Activated T-cell treated with anti-CD3 and anti-CD28 coated beads, Interleukin-2, amount 50 U/mL, for 72 hours (primary cell): Measurements from ENCODE around the gene SMCO2. TPM values are rescaled to one million over a fixed set of nuclear protein-coding genes. Genes with fewer than 3 reads are reported as not detected.

Experiments
- ATAC-seq, 2 donors: fragments of 150-1000 bp; cut with Tn5 transposase; replicated peaks in 1 of 2; 2 replicates each; pipeline ENCODE4 v1.10.0; 2021; ENCODE audit warnings: moderate library complexity in 2 of 2, mild to moderate bottlenecking in 1 of 2
- DNase-seq, 2 donors: peaks; one replicate each; pipeline ENCODE4 v3.0.0; 2021 to 2022; ENCODE audit warnings: mixed read lengths in 1 of 2
- H3K27ac Mint-ChIP-seq: one replicate; pipeline ENCODE4 v1.8.0; 2022; ENCODE audit warnings: mild to moderate bottlenecking, moderate library complexity, mixed read lengths
- H3K27me3 Mint-ChIP-seq: one replicate; pipeline ENCODE4 v1.8.0; 2022; ENCODE audit warnings: low read depth, mixed read lengths
- H3K36me3 Mint-ChIP-seq, 2 donors: one replicate each; pipeline ENCODE4 v1.8.0; 2022; ENCODE audit warnings: mixed read lengths in 2 of 2, mild to moderate bottlenecking in 1 of 2; ENCODE audit not compliant: insufficient read depth in 2 of 2
- H3K4me1 Mint-ChIP-seq: one replicate; pipeline ENCODE4 v1.8.0; 2022; ENCODE audit warnings: low read depth, mixed read lengths
- H3K4me3 Mint-ChIP-seq, 2 donors: one replicate each; pipeline ENCODE4 v1.8.0; 2022; ENCODE audit warnings: mild to moderate bottlenecking in 2 of 2, mixed read lengths in 2 of 2, moderate library complexity in 2 of 2
- H3K9me3 Mint-ChIP-seq, 2 donors: one replicate each; pipeline ENCODE4 v1.8.0; 2022; ENCODE audit warnings: mixed read lengths in 2 of 2
- total RNA-seq, 2 donors: library from RNA; stranded (reverse); gene quantifications; one replicate each; pipeline ENCODE4 v1.2.3, GENCODE V29; 2022

SMCO2 gene
- total RNA-seq, 2 donors from 2014 or later: 0.55 to 0.72 TPM

DNA sequence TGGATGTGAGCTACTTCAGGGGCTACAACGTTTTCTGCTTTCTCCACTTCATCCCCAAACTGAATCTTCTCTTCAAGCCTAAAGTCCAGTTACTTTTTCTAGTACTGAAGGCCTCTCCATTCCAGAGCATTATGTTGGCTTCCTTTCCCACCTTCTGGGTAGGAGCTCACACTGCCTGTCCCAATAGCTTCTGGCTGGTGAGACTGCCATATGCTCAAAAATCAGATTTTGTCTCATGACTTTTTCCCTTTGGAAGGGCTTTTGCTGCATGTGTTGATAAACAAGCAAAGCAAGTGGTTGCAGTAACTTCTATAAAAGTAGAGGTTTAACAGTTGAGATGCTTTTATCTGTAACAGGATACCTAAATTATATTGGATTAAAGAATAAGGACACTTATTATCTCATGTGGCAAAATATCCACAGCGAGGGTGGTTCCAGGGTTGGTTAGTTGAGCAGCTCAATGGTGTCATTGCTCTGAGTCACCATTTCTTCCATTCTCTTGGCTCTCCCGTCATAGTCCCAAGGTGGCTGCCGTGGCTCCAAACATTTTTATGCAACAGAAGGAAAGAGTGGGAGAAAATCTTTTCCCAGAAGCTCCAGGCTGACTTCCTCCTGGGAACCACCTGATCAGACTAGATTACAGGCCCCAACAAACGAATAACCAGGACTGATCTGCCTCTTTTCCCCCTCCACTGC, 62.3 kb downstream of the SMCO2 start:
- H3K4me3 Mint-ChIP-seq: no peak overlapping the region
- no peak overlapping the region for H3K27ac Mint-ChIP-seq
- DNase-seq (no peak), ATAC-seq (no peak)
- peaks cover 0 to 4% of the 10 kb centered on the region in 2 donors for H3K36me3 Mint-ChIP-seq
- peaks cover 4 to 5% of the 10 kb centered on the region in 2 donors for H3K9me3 Mint-ChIP-seq
- peaks cover 78% of the 10 kb centered on the region for H3K27me3 Mint-ChIP-seq
- no peaks in the 10 kb centered on the region for H3K4me1 Mint-ChIP-seq

DNA sequence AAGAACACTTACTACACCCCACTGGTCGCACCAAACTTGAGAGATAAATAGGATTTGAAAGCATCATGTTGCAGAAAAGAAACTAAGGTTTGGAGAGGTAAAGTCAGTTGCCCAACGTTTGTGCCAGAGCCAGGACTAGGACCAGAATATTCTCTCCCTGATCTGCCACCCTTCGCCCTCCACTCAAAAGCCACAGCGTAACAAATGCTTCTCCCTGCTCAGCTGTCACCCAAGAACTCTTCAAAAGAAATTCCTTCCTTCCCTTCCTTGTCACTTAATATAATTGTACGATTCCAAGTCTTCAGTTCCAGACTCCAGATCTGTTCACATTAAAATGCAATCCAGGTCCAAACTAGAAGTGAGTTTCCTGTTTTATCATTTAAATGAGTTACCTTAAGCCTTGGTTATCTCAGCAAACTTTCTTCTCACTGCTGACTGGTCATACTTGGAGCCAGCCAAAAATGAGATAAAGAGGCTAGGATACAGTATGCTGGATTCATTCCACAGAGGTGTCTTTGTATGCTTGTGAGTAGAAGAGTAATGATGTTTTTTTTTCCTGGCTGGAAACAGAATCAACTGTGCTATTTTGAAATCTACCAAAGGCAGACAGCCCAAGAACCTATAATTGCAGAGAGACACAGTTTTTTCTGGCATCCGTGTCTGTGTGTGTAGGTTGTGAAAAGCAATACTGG, 64.6 kb downstream of the SMCO2 start:
- ATAC-seq: no peak
- peaks cover 4 to 5% of the 10 kb centered on the region in 2 donors for H3K9me3 Mint-ChIP-seq
- H3K27ac Mint-ChIP-seq: no peak overlapping the region
- H3K27me3 Mint-ChIP-seq: peaks cover 57% of the 10 kb centered on the region
- H3K36me3 Mint-ChIP-seq: peaks cover 0 to 4% of the 10 kb centered on the region in 2 donors
- no peak for DNase-seq
- H3K4me3 Mint-ChIP-seq: no peak overlapping the region
- H3K4me1 Mint-ChIP-seq: no peaks in the 10 kb centered on the region

DNA sequence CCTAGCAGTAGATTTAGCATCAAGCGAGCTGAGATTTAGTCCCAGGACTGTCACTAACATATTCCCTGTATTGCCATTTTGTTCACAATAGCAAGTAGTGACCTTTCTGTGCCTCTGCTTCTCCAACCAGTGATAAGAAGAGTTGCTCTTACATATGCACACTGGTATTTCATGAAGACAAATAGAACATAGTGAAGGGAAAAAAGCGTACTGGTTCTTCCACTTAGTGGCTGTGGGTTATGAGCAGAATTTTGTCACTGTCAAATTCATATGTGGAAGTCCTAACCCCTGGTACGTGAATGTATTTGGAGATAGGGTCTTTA, 65.1 kb downstream of the SMCO2 start:
- no peaks in the 10 kb centered on the region for H3K4me1 Mint-ChIP-seq
- H3K27me3 Mint-ChIP-seq: peaks cover 57% of the 10 kb centered on the region
- no peak overlapping the region for H3K27ac Mint-ChIP-seq
- H3K36me3 Mint-ChIP-seq: peaks cover 0 to under 1% of the 10 kb centered on the region in 2 donors
- peaks cover under 1% of the 10 kb centered on the region in 2 donors for H3K9me3 Mint-ChIP-seq
- DNase-seq (no peak), ATAC-seq (no peak)
- H3K4me3 Mint-ChIP-seq: no peak overlapping the region

DNA sequence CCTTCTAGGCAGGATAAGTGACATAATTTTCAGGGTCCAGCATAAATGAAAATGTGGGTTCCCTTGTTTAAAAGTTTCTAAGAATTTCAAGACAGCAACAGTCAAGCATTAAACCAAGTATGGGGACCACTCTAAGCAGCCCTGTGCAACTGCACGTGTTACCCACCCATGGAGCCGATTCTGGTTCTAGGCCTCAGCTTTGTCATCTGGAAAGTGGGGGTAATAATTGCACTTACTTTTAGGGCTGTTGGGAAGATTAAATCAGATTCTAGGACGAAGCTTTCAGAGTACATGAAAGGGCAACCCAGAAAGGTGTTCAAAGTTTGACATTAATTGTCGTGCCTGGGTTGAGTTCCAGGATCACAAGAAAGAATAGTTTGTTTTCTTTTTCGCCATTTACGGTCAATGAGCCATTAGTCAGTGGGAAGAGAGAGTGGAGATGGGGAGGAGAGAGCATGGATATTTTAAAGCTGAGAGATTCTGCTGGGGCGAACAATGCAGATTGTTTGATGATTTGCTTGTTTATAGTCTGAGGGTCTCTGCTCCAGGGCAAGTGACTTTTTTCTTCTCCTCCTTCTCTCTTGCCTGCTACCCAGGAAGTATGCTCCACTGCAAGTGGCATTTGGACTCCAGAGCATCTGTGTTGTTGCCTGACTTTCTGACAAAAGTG, 66.8 kb downstream of the SMCO2 start:
- H3K4me3 Mint-ChIP-seq: no peak overlapping the region
- ATAC-seq: no peak
- H3K27ac Mint-ChIP-seq: no peak overlapping the region
- H3K36me3 Mint-ChIP-seq: no peaks in the 10 kb centered on the region
- no peak for DNase-seq
- no peaks in the 10 kb centered on the region for H3K4me1 Mint-ChIP-seq
- no peaks in the 10 kb centered on the region for H3K9me3 Mint-ChIP-seq
- H3K27me3 Mint-ChIP-seq: peaks cover 50% of the 10 kb centered on the region

DNA sequence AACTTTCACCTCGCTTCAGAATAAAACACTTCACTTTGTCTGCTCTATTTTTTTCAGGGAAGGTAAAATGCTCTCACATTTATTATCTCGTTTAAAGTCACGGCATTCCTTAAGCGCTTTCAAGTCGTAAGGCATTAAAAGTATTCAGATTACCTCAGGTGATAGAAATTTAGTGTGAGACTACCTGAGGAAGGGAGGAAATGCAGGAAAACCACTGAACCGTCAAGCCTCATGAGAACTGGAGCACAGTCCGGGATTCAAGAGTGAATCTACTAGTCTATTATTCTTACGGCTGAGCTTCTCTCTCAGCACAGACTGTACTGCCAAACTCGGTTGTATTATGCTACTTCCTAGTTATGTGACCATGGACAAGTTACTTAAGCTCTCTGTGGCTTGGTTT, 69.1 kb downstream of the SMCO2 start:
- no peaks in the 10 kb centered on the region for H3K4me1 Mint-ChIP-seq
- no peaks in the 10 kb centered on the region for H3K36me3 Mint-ChIP-seq
- no peak overlapping the region for H3K27ac Mint-ChIP-seq
- H3K9me3 Mint-ChIP-seq: no peaks in the 10 kb centered on the region
- H3K27me3 Mint-ChIP-seq: peaks cover 50% of the 10 kb centered on the region
- no peak for DNase-seq
- H3K4me3 Mint-ChIP-seq: no peak overlapping the region
- no peak for ATAC-seq

DNA sequence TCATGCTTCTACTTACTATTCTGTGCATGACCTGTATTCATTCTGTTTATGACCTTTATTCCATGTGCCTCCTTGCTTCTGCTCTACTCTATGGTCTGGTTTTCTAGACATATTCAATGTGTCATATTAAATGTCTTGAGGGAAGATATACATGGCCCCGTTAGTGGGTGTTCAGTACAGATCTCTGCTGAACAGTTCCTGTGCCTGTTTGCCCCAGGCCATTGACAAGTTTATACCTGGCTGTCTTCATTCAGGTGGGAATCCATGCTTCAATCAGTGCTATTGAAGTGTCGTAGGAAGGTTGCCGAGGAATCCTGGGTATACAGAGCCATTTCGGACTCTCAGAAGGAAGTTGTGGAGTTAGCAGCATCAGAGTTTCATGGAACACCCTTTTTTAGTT, 70.1 kb downstream of the SMCO2 start:
- Mint-ChIP-seq H3K4me3 (no peak overlapping the region), H3K36me3 (no peaks in the 10 kb centered on the region), H3K9me3 (no peaks in the 10 kb centered on the region), H3K27ac (no peak overlapping the region), H3K4me1 (no peaks in the 10 kb centered on the region), H3K27me3 (peaks cover 48% of the 10 kb centered on the region)
- ATAC-seq: no peak
- DNase-seq: no peak

DNA sequence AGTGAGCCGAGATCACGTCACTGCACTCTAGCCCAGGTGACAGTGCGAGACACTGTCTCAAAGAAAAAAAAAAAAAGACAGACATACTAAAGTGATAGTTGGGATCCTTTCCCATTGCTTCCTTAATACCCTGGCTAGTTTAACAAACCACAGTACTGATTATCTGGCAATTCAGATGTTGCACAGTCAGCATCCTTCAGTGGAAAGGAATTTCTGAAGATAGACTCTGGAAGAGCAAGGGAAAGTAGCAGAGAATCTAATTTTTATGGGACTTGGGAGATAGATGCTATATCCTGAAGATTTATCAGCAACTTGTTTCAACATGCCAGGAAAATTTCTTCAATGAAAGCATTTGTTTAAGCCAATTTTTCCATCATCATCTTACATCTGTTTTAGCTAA, 71.0 kb downstream of the SMCO2 start:
- no peak for ATAC-seq
- H3K27ac Mint-ChIP-seq: no peak overlapping the region

DNA sequence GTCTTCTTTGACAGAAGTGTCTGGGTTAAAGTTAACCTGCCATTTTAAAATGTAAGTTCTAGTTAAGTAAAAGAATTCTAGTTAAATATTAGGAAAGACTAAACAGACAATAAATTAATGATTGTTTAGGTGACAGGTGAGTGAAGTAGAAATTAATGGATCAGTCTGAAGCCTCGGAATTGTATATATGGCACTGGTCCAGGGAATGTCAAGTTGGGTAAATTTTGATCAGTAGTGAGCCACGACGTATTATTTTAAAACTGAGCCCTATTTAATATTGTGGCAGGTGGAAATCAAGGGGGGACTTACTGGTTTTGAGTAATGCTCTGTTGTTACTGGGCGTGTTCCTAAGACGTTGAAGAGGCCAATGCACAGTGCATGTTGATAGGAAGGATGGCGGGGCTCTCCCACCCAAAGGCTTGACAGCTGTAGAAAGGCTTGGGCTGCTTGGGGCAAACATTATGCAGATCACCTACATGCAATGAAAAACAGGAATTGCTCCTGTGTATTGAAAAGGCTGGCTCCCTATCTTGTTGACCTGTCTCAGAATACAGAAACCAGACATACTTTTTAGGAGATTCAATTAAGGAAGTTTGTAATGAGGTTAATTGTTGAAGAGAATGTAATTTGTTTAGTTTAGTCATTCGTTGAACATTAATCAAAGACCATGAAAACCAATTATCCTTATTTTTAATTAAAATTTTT, 71.6 kb downstream of the SMCO2 start:
- H3K36me3 Mint-ChIP-seq: no peaks in the 10 kb centered on the region
- no peak overlapping the region for H3K4me3 Mint-ChIP-seq
- peaks cover 2% of the 10 kb centered on the region for H3K4me1 Mint-ChIP-seq
- H3K27me3 Mint-ChIP-seq: peaks cover 57% of the 10 kb centered on the region
- no peaks in the 10 kb centered on the region for H3K9me3 Mint-ChIP-seq
- DNase-seq: no peak
- H3K27ac Mint-ChIP-seq: no peak overlapping the region
- ATAC-seq: no peak

More for the DNA sequence above, 71.0 kb downstream of the SMCO2 start:
- no peaks in the 10 kb centered on the region for H3K36me3 Mint-ChIP-seq
- no peak overlapping the region for H3K4me3 Mint-ChIP-seq
- H3K9me3 Mint-ChIP-seq: no peaks in the 10 kb centered on the region
- peaks cover 55% of the 10 kb centered on the region for H3K27me3 Mint-ChIP-seq
- no peak for DNase-seq
- no peaks in the 10 kb centered on the region for H3K4me1 Mint-ChIP-seq

DNA sequence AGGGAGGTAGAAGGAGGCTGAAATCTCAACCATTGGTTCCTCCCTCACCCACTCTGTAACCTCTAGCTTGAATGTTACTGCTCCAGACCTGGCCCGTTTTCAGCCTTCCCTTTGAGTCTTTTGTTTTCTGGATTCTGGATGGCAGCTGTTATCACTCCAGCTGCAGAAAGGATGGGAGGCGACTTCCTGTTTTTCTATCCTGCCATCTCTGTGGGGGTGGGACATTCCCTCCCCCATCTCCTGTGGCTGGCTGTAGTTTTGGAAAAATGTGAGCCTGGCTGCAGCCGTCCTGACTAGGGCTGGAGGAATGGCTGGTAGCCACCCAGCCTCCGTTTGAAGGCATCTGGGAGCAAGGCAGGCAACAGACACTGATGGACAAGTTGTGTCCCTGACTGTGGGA, 74.5 kb downstream of the SMCO2 start:
- DNase-seq: no peak
- Mint-ChIP-seq H3K27me3 (peaks cover 67% of the 10 kb centered on the region), H3K36me3 (no peaks in the 10 kb centered on the region)

DNA sequence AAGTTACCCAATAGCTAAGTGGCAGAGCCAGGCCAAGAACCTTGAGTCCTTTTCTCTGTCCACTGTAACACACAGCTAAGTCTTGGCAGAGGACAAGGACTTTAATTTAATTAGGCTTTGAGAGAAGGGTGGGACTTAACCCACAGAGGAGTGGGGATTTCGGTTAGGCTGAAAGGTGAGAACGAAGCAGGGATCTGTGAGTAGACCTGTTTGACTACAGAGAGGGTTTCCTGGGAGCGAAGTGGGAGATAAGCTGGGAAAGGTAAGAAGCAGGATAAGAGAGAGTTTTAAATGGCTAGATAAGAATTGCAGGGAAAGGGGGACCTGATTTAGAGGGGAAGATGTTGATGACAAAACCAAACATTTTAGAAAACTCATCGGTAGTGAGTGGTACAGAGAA, 75.4 kb downstream of the SMCO2 start:
- DNase-seq (no peak), ATAC-seq (no peak)
- H3K4me3 Mint-ChIP-seq: peak overlapping the region in 1 of 2 donors; percentile 1
- no peaks in the 10 kb centered on the region for H3K36me3 Mint-ChIP-seq
- peaks cover 27% of the 10 kb centered on the region for H3K4me1 Mint-ChIP-seq
- H3K27me3 Mint-ChIP-seq: peaks cover 60% of the 10 kb centered on the region
- no peaks in the 10 kb centered on the region for H3K9me3 Mint-ChIP-seq
- H3K27ac Mint-ChIP-seq: no peak overlapping the region

More for the DNA sequence above, 74.5 kb downstream of the SMCO2 start:
- Mint-ChIP-seq H3K4me3 (no peak overlapping the region), H3K27ac (no peak overlapping the region), H3K4me1 (peaks cover 27% of the 10 kb centered on the region), H3K9me3 (no peaks in the 10 kb centered on the region)
- no peak for ATAC-seq

DNA sequence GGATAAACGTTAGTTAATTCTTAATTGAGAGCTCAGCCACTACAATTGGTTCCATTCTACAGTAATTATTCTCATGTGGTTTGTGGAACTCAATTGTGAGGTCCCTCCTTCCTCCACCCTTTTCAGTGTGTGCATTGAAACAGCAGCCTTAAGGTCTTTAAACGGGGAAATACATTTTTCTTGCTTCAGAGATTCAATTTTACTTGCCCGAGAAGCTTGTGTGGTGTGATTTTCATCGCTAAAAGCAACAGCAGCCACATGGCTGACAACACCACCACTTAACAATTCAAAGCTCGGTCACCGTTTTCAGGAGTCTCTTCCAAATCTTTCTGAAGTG, 76.7 kb downstream of the SMCO2 start:
- no peaks in the 10 kb centered on the region for H3K36me3 Mint-ChIP-seq
- ATAC-seq (peak; percentile 4 to 6), DNase-seq (no peak)
- peak overlapping the region; percentile 93 to 94 for H3K4me3 Mint-ChIP-seq
- peaks cover 27% of the 10 kb centered on the region for H3K4me1 Mint-ChIP-seq
- H3K27ac Mint-ChIP-seq: peak overlapping the region; percentile 89
- H3K9me3 Mint-ChIP-seq: no peaks in the 10 kb centered on the region
- H3K27me3 Mint-ChIP-seq: peaks cover 55% of the 10 kb centered on the region

DNA sequence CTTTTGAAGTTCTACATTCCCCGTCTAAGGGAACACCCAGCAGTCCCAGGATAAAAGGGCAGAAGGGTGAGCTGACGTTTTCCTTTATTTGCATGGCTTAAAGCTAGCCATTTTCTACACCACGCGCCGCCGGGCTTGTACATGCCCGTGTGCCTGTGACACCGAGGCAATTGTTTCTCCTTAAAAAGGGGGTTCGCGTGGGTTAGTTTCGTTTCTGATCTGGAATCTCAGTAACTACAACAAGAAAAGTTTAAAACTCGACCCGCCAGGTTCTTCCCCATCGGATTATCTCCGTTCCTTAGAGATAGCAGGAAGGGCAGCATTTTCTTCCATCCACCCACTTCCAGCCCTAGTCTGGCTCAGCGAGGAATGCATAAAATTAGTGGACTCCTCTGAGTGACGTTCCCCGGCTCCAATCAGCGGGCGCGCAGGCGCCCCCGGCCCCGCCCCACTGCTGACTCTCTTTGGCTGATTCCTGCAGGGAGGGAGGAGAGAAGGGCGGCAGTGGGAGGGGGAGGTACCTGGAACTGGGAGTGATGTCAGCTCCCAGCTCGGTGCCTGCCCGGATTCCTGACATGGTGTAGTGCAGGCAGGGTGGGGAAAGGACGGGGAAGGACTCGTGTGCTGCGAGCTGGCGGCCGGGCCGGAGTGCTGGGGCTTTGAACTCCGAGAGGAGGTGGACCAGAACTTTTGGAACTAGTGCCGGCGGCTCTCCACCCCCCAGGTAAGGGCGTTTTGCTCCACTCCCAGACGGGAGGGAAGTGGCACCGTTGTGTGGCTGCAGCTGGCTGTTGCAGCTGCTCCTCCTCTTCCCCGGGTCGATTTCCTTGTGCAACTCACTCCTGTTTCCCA, 77.3 kb downstream of the SMCO2 start, which contains the start of gene PPFIBP1:
Gene PPFIBP1, plus strand, starts transcription at position 565 of the 852 bp plus-strand sequence. CDS start 109,191 bp downstream, outside the sequence.
- Mint-ChIP-seq H3K4me1 (peaks cover 27% of the 10 kb centered on the region), H3K27ac (peak within 1 kb of the TSS; percentile 89), H3K4me3 (peak within 1 kb of the TSS; percentile 93 to 94), H3K36me3 (no peaks in the 10 kb centered on the region), H3K9me3 (no peaks in the 10 kb centered on the region), H3K27me3 (peaks cover 49% of the 10 kb centered on the region)
- DNase-seq: peak; percentile 87 to 88
- ATAC-seq: peak; percentile 98 to 99
